Astrocyte (in vitro differentiated cells and primary cell): ENCODE results near the gene MPHOSPH9.

Source experiments
- EZH2 ChIP-seq: IDR thresholded peaks from 2 replicates; pipeline ENCODE4 v1.6.1; 2012; ENCODE audit warnings: mild to moderate bottlenecking, low read length, inconsistent platforms; ENCODE audit not compliant: insufficient read depth
- TF ChIP-seq, protein P1 (sequence below): IDR thresholded peaks from 2 replicates; pipeline ENCODE4 v1.5.1; 2011; ENCODE audit warnings: low read depth, mild to moderate bottlenecking, inconsistent platforms, low read length, moderate library complexity; ENCODE audit not compliant: insufficient read depth

DNA sequence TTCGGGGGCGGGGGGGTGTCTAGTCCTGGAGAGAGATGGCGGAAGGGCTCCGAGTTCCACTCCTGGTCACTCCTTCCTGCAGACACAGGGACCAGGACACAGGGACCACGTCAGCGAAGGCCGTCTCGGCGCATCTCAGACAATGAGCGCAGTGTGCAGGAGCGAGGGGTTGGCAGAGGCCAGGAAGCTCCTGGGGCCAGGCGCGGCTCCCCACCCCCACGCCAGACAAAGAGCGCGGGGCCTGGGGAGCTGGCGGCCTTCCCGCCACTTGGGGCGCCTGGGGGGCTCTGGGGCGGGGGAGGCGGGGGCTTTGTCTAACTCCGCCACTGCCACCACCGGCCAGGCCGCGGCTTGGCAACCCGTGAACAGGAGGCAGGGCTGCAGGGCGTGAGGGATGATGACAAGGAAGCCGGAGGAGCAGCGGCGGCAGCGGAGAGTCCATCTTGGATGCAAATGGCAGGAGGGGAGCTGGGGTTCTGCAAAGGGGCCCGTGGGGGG is 36.5 kb upstream of the MPHOSPH9 start:
- TF ChIP-seq, protein P1, sequence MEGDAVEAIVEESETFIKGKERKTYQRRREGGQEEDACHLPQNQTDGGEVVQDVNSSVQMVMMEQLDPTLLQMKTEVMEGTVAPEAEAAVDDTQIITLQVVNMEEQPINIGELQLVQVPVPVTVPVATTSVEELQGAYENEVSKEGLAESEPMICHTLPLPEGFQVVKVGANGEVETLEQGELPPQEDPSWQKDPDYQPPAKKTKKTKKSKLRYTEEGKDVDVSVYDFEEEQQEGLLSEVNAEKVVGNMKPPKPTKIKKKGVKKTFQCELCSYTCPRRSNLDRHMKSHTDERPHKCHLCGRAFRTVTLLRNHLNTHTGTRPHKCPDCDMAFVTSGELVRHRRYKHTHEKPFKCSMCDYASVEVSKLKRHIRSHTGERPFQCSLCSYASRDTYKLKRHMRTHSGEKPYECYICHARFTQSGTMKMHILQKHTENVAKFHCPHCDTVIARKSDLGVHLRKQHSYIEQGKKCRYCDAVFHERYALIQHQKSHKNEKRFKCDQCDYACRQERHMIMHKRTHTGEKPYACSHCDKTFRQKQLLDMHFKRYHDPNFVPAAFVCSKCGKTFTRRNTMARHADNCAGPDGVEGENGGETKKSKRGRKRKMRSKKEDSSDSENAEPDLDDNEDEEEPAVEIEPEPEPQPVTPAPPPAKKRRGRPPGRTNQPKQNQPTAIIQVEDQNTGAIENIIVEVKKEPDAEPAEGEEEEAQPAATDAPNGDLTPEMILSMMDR: no peak
- TF ChIP-seq EZH2: no peak
